K562 (cell line): ENCODE data around the gene OST4. TPM values are rescaled to one million over a fixed set of nuclear protein-coding genes. Genes with fewer than 3 reads are reported as not detected.

Source experiments
- ATAC-seq: fragments of 200-7000 bp; cut with Tn5 transposase; 3 replicates; pipeline ENCODE4 v1.9.1; 2020; ENCODE audit warnings: moderate library complexity
- BruUV-seq: library from RNA; stranded (reverse); fragments of 400-500 nt; replicated peaks from 2 replicates; lab custom pipeline; 2021; lab: Mats Ljungman, UMichigan
- CTCF ChIA-PET: fragments of 300-600 bp; formaldehyde crosslinking; extraction: SDS; loops from one replicate; lab custom pipeline; 2021; ENCODE audit warnings: low intra/inter-chr PET ratio; lab: Yijun Ruan, JAX
- POLR2A ChIA-PET: fragments of 300-600, 350-650 bp; sonication (Branson Sonifier 250); formaldehyde crosslinking; extraction: SDS; loops from one replicate; lab custom pipeline; 2021; ENCODE audit warnings: antibody characterized with exemption, inconsistent platforms; lab: Yijun Ruan, JAX
- DNase-seq, 4 experiments: peaks; one replicate each; pipeline versions ENCODE4 v3.0.0 to v3.0.0-alpha.2; 2011 to 2018; ENCODE audit warnings: low spot score in 3 of 4, mixed read lengths in 3 of 4; ENCODE audit errors: extremely low read depth in 1 of 4
- FAIRE-seq: peaks from 2 replicates; lab custom pipeline; 2011; peaks lifted over from hg19 to GRCh38; lab: Jason Lieb, UNC
- H2AFZ ChIP-seq: 2 replicates; pipeline ENCODE4 v1.6.0; 2011; ENCODE audit warnings: low read depth, low read length, control low read depth, inconsistent platforms
- H3K27ac ChIP-seq: fragments of 200-600 bp; 3 replicates; pipeline ENCODE4 v1.8.0; 2011; ENCODE audit warnings: low read depth, mild to moderate bottlenecking, control low read depth, inconsistent platforms, low read length, moderate library complexity, mixed read lengths; ENCODE audit errors: extremely low read depth
- H3K27me3 ChIP-seq, 2 experiments: fragments of 300-600 bp in 1 of 2; 2 replicates in 1 of 2; 3 replicates in 1 of 2; pipeline versions ENCODE4 v1.6.0 to v1.8.0; 2011; ENCODE audit warnings: inconsistent platforms in 2 of 2, low read length in 2 of 2, mild to moderate bottlenecking in 1 of 2, mixed read lengths in 1 of 2, moderate library complexity in 1 of 2; ENCODE audit not compliant: control insufficient read depth in 2 of 2, insufficient read depth in 2 of 2
- H3K36me3 ChIP-seq: fragments of 300-600 bp; 3 replicates; pipeline ENCODE4 v1.8.0; 2011; ENCODE audit warnings: mild to moderate bottlenecking, low read length, inconsistent platforms; ENCODE audit not compliant: control insufficient read depth, insufficient read depth
- H3K4me1 ChIP-seq, 2 experiments: fragments of 200-600 bp in 1 of 2; replicated peaks in 1 of 2; 2 replicates in 1 of 2; 3 replicates in 1 of 2; pipeline versions ENCODE4 v1.5.1 to v1.8.0; 2011; ENCODE audit warnings: inconsistent platforms in 2 of 2, low read length in 2 of 2, mild to moderate bottlenecking in 1 of 2, mixed read lengths in 1 of 2, moderate library complexity in 1 of 2; ENCODE audit not compliant: control insufficient read depth in 2 of 2, insufficient read depth in 2 of 2
- H3K4me2 ChIP-seq: 2 replicates; pipeline ENCODE4 v1.6.1; 2011; ENCODE audit warnings: low read length, control low read depth, inconsistent platforms, mixed read lengths; ENCODE audit not compliant: insufficient read depth
- H3K4me3 ChIP-seq: fragments of 200-600 bp; sonication (generic), shearing (Covaris generic); 2 replicates; pipeline ENCODE4 v1.5.1; 2016; ENCODE audit warnings: control low read depth, inconsistent platforms
- H3K79me2 ChIP-seq: fragments of 200-600 bp; 3 replicates; pipeline ENCODE4 v1.8.0; 2011; ENCODE audit warnings: low read length, inconsistent platforms; ENCODE audit not compliant: control insufficient read depth, insufficient read depth
- H3K9ac ChIP-seq, 2 experiments: 2 replicates each; pipeline versions ENCODE4 v1.6.0 to v1.6.1; 2011; ENCODE audit warnings: low read depth in 2 of 2, low read length in 2 of 2, control low read depth in 1 of 2, inconsistent platforms in 1 of 2, mild to moderate bottlenecking in 1 of 2, mixed read lengths in 1 of 2; ENCODE audit not compliant: insufficient read depth in 1 of 2
- H3K9me1 ChIP-seq: one replicate; pipeline ENCODE4 v1.6.0; 2011; ENCODE audit warnings: inconsistent platforms, mild to moderate bottlenecking, low read length, moderate library complexity; ENCODE audit not compliant: control insufficient read depth, insufficient read depth
- H3K9me3 ChIP-seq: replicated peaks from 2 replicates; pipeline ENCODE4 v1.5.1; 2011; ENCODE audit warnings: low read depth, low read length, inconsistent platforms; ENCODE audit not compliant: control insufficient read depth, insufficient read depth
- H4K20me1 ChIP-seq: replicated peaks from 2 replicates; pipeline ENCODE4 v1.6.1; 2011; ENCODE audit warnings: low read length, inconsistent platforms, mixed read lengths; ENCODE audit not compliant: control insufficient read depth, insufficient read depth
- ADNP ChIP-seq: fragments of 200-800 bp; sonication (Bioruptor generic); IDR thresholded peaks from 2 replicates; pipeline ENCODE4 v1.6.1; 2016; ENCODE audit warnings: missing genetic modification characterization, missing compliant biosample characterization
- ATF3 ChIP-seq, 2 experiments: fragments of 450-650 bp in 1 of 2; sonication (generic) in 1 of 2; formaldehyde crosslinking in 1 of 2; IDR thresholded peaks in 1 of 2; conservative IDR thresholded peaks in 1 of 2; 2 replicates each; pipeline versions ENCODE4 v1.6.1 to v1.8.1; 2016 to 2023; ENCODE audit warnings: mild to moderate bottlenecking in 2 of 2, moderate library complexity in 2 of 2, inconsistent platforms in 1 of 2, missing genetic modification reagents in 1 of 2
- BCOR ChIP-seq: fragments of 450-650 bp; IDR thresholded peaks from 2 replicates; pipeline ENCODE4 v1.6.1; 2016
- CBFA2T3 ChIP-seq: fragments of 450-650 bp; IDR thresholded peaks from 2 replicates; pipeline ENCODE4 v1.6.1; 2017
- FOSL1 ChIP-seq: fragments of 200-800 bp; sonication (Bioruptor generic); conservative IDR thresholded peaks from 2 replicates; pipeline ENCODE4 v1.6.1; 2016; ENCODE audit warnings: missing genetic modification characterization, missing compliant biosample characterization
- HNRNPL ChIP-seq: fragments of 200-400 bp; formaldehyde crosslinking; IDR thresholded peaks from 2 replicates; pipeline ENCODE4 v1.6.1; 2017; ENCODE audit warnings: low read depth, mild to moderate bottlenecking, low read length
- JUND ChIP-seq, 2 experiments: IDR thresholded peaks; 2 replicates in 1 of 2; 3 replicates in 1 of 2; pipeline ENCODE4 v1.6.1; 2011; ENCODE audit warnings: borderline replicate concordance in 2 of 2, low read depth in 2 of 2, low read length in 2 of 2, improper control_type of control experiment in 1 of 2, missing biosample characterization in 1 of 2, missing genetic modification characterization in 1 of 2, missing genetic modification reagents in 1 of 2
- KDM1A ChIP-seq, 2 experiments: fragments of 450-650 bp; IDR thresholded peaks; 2 replicates each; pipeline ENCODE4 v1.6.1; 2016; ENCODE audit warnings: mild to moderate bottlenecking in 2 of 2
- MAFG ChIP-seq: fragments of 450-650 bp; conservative IDR thresholded peaks from 2 replicates; pipeline ENCODE4 v1.6.1; 2016; ENCODE audit warnings: missing genetic modification characterization, missing compliant biosample characterization
- PHB2 ChIP-seq: fragments of 450-650 bp; IDR thresholded peaks from 2 replicates; pipeline ENCODE4 v1.6.1; 2017; ENCODE audit warnings: low read depth
- RBM25 ChIP-seq: fragments of 200-400 bp; formaldehyde crosslinking; IDR thresholded peaks from 2 replicates; pipeline ENCODE4 v1.6.1; 2018; ENCODE audit warnings: low read length, low read depth, moderate library complexity; ENCODE audit not compliant: severe bottlenecking
- RCOR1 ChIP-seq, 2 experiments: IDR thresholded peaks; 2 replicates each; pipeline ENCODE4 v1.6.1; 2012; ENCODE audit warnings: low read depth in 2 of 2, low read length in 2 of 2, borderline replicate concordance in 1 of 2, improper control_type of control experiment in 1 of 2
- SMARCA5 ChIP-seq: fragments of 450-650 bp; IDR thresholded peaks from 2 replicates; pipeline ENCODE4 v1.6.1; 2016
- SOX6 ChIP-seq: fragments of 450-650 bp; IDR thresholded peaks from 2 replicates; pipeline ENCODE4 v1.6.1; 2014; ENCODE audit warnings: mild to moderate bottlenecking
- USF2 ChIP-seq: sonication (generic); formaldehyde crosslinking; IDR thresholded peaks from 2 replicates; pipeline ENCODE4 v1.5.0; 2020; ENCODE audit warnings: missing genetic modification reagents
- ZFP36 ChIP-seq: fragments of 150-350 bp; IDR thresholded peaks from 2 replicates; pipeline ENCODE4 v1.6.1; 2018; ENCODE audit warnings: low read length, low read depth; ENCODE audit not compliant: partially characterized antibody
- ZKSCAN1 ChIP-seq: fragments of 150-350 bp; IDR thresholded peaks from 2 replicates; pipeline ENCODE4 v1.6.1; 2016; ENCODE audit warnings: low read depth, low read length
- WGBS: fragments of 100-300 bp; shearing (Covaris generic); methylation state at CpG from one replicate; pipeline ENCODE4 v1.1.6; 2016; ENCODE audit warnings: low coverage, mixed read lengths; ENCODE audit not compliant: insufficient coverage; ENCODE audit errors: missing lambda C conversion rate; 5-methylcytosine and 5-hydroxymethylcytosine counted together
- in situ Hi-C: fragments of 300-500 bp; cut with MboI; formaldehyde crosslinking; loops from 4 replicates; pipeline ENCODE4 v1.15.0; 2018; ENCODE audit warnings: inconsistent platforms, mixed read lengths
- intact Hi-C: fragments of 100-400 bp; cut with micrococcal nuclease; formaldehyde crosslinking; loops from 2 replicates; pipeline ENCODE4 v1.14.2; 2022
- polyA plus RNA-seq, 8 experiments: library from polyadenylated mRNA; depleted of rRNA in 4 of 8; stranded (reverse) in 5 of 8; unstranded in 3 of 8; fragments of >200 nt; fragmentation: Nextera tagmentation in 2 of 8; fragmentation: Illumina TruSeq in 1 of 8; extraction: Ambion mirVana in 2 of 8; extraction: Trizol in 1 of 8; gene quantifications; 2 replicates each; pipeline versions ENCODE4 v1.2.1 to v1.2.3, GENCODE V29; 2011 to 2014; ENCODE audit warnings: inconsistent platforms in 1 of 8, missing spikeins in 1 of 8
- total RNA-seq, 7 experiments: library from RNA; depleted of rRNA in 6 of 7; stranded (reverse); fragments of >200 nt in 6 of 7; fragmentation: Illumina TruSeq in 2 of 7; extraction: Trizol in 2 of 7; gene quantifications; 2 replicates each; pipeline versions ENCODE4 v1.2.1 to v1.2.3, GENCODE V29; 2011 to 2021; ENCODE audit warnings: low replicate concordance in 1 of 7
- TF ChIP-seq, protein P1 (sequence below): fragments of 450-650 bp; formaldehyde crosslinking; conservative IDR thresholded peaks from 2 replicates; pipeline ENCODE4 v1.4.0; 2022; ENCODE audit warnings: mild to moderate bottlenecking, missing genetic modification characterization

OST4 gene
- total and polyA plus RNA-seq, 9 of the 15 experiments (the other 6 are each of a cell fraction or from before 2014, with no cell fraction given) = 186 to 1,155 (median 355) TPM

DNA sequence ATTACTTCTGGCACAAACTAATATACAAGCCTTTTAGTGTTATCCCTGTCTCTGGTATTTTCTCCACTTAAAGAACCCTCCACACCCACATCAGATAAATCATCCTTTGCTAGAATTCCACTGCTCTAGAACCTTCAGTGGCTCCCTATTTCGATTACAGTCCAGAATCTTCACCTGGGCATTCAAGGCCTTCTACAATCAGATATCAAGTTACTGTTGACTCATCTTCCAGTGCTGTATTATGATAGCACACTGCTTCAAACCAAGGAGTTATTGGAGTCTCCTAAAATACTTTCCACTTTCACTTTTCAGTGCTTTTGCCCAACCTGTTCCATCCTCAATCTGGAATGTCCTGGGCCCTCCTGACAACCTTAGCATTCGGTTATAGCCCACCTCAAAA, 44.1 kb upstream of the OST4 start:
- Histone ChIP-seq H3K4me2 (no peak overlapping the region), H3K9ac (no peak overlapping the region), H3K36me3 (no peaks in the 10 kb centered on the region)
- ATAC-seq = no peak
- TF ChIP-seq SOX6 = 0 out of 2 replicates have a peak, but pooled peaks have one; percentile 14
- TF ChIP-seq, protein P1, sequence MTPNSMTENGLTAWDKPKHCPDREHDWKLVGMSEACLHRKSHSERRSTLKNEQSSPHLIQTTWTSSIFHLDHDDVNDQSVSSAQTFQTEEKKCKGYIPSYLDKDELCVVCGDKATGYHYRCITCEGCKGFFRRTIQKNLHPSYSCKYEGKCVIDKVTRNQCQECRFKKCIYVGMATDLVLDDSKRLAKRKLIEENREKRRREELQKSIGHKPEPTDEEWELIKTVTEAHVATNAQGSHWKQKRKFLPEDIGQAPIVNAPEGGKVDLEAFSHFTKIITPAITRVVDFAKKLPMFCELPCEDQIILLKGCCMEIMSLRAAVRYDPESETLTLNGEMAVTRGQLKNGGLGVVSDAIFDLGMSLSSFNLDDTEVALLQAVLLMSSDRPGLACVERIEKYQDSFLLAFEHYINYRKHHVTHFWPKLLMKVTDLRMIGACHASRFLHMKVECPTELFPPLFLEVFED (CRISPR knock-in tag) = no peak
- 0 out of 4 replicates have a peak, but pooled peaks of 1 of the 2 experiments have one; percentile 18 for TF ChIP-seq RCOR1 (IDR thresholded peaks at IDR 0.05; ENCODE audit: borderline replicate concordance in 1 of 2, low read depth in 2 of 2, low read length in 2 of 2)
- peak; percentile 81 for TF ChIP-seq RBM25
- no peak for TF ChIP-seq HNRNPL
- no peak for TF ChIP-seq ZKSCAN1
- peak; percentile 66; the same call in 1 of the 2 replicates for TF ChIP-seq SMARCA5
- TF ChIP-seq JUND (IDR thresholded peaks at IDR 0.05; ENCODE audit: borderline replicate concordance, low read depth, low read length) = no peak; the same call in 1 of the 2 replicates
- peak; percentile 37; the same call in 1 of the 3 replicates for TF ChIP-seq JUND (tag; IDR thresholded peaks at IDR 0.05; ENCODE audit: borderline replicate concordance, low read depth, low read length)
- 0 out of 2 replicates have a peak, but pooled peaks have one; percentile 7 for TF ChIP-seq MAFG
- no peak for TF ChIP-seq USF2 (CRISPR knock-in tag)
- peak in 1 of 2 experiments; percentile 56; a peak in 1 of 4 replicates for TF ChIP-seq KDM1A (IDR thresholded peaks at IDR 0.05)
- peak; percentile 63 for TF ChIP-seq FOSL1 (tag)
- TF ChIP-seq ADNP (tag) = peak; percentile 71; the same call in 1 of the 2 replicates
- TF ChIP-seq CBFA2T3 = peak; percentile 9; the same call in 1 of the 2 replicates
- peak; percentile 81 for TF ChIP-seq ZFP36
- TF ChIP-seq BCOR = peak; percentile 67
- no peak for TF ChIP-seq PHB2
- peak; percentile 22; the same call in 1 of the 2 replicates for TF ChIP-seq ATF3 (IDR thresholded peaks at IDR 0.05)
- no peak for TF ChIP-seq ATF3 (CRISPR knock-in tag; conservative IDR thresholded peaks at IDR 0.05)
- TF ChIP-seq, all 486 proteins: peak for 13
- BruUV-seq = no TSS peak
- POLR2A ChIA-PET = interaction anchor here (0.6 to 1.0 kb wide), 2 partner anchors 70 to 241 kb away, joined by 3 to 4 read pairs; partner anchors contain the start of gene GTF3C2
- Histone ChIP-seq H3K79me2 (no peaks in the 10 kb centered on the region), H3K4me1 (peaks cover 0 to 10% of the 10 kb centered on the region in 2 experiments; a peak in 2 of 5 replicates), H3K9me3 (no peaks in the 10 kb centered on the region), H4K20me1 (no peaks in the 10 kb centered on the region), H3K27me3 (peaks cover 2 to 4% of the 10 kb centered on the region in 2 experiments; a peak in 1 of 5 replicates), H3K27ac (no peak overlapping the region), H2AFZ (no peak overlapping the region), H3K9me1 (no peaks in the 10 kb centered on the region), H3K4me3 (no peak overlapping the region)
- 8% methylated on average over 2 of the region's 2 CpGs for WGBS
- intact Hi-C loops = no loop called here
- no peak for DNase-seq
- CTCF ChIA-PET = interaction anchor here (0.6 kb wide), 1 partner anchor 176 kb away, joined by 3 read pairs; no protein-coding TSS in a partner anchor
- no peak for FAIRE-seq
- in situ Hi-C loops = no loop called here
